Measurements from ENCODE around the gene MPRIP.

MPRIP gene

DNA sequence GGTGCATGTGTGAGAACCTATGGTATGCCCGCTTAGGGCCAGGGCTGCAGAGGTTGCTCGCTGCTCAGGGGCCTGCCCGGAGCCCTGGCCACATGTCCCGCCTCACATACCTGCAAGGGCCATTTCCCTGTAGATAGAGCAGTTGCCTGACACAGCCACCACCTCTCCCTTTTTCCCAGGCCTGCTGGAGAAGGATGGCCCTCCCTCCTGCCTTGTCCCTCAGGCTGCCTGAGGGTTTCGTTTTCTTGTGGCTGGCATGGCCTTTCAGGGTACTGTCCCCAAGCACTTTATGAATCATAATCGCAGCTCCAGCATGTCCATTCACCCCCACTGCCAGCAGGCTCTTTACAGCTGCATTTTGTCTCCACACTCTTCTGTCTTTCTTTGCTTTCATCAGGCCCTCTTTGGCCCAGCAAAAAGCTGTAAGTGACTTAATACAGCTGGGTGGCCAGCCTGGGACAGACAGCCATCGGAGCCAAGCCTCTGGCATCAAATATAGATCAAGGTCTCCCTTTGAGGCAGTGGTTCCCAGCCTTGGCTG lies 65.7 kb downstream of the MPRIP start:
- DNase-seq (ENCODE audit: low read depth in 2 of 2) = no peak

DNA sequence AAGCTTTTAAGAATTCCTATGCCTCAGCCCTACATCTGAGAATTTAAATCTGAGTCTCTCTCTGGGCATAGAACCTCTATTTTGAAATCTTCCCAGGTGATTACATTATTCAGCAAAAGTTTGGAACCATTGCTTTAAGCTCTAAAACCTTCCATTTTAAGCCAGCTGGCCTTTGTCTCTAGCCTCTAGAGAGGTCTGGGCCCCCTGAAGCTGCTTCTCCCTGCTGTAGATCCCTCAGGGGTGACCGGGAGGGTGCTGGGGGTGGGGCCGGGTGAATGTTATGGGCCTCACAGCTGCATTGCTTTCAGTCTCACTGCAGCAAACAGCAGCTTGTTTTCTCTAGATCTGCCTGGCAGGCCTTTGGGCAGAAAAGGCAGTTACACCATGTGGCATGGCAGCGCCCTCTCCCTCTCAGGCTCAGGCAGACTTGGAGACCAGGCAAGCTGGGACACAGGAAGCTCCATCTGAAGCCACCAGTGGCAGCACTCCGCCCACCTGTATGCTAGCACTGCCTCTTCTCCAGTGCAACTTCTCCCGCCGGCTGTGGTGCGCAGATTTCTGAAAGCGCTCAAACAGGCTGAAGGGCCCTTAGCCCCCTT lies 66.3 kb downstream of the MPRIP start:
- no peak for DNase-seq (ENCODE audit: low read depth in 2 of 2)

DNA sequence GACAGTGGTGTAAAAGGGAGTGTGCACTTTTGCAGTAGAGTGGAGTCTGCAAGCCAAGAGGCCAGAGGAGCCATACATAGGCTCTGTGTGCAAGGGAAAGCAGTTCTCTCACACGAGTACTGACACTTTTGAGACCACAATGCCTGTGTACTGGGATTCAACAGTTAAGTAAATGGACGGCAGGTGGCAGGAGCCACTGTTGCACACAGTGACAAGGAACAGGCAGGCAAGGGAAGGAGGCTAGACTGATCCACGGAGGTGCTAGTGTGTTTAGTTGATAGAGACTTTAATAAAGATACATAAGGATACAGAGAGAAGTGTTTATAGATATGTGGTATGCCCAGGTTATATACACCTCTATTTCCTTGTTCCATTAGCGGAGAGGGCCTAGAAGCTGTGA lies 67.0 kb downstream of the MPRIP start:
- no peak for DNase-seq (ENCODE audit: low read depth in 2 of 2)

DNA sequence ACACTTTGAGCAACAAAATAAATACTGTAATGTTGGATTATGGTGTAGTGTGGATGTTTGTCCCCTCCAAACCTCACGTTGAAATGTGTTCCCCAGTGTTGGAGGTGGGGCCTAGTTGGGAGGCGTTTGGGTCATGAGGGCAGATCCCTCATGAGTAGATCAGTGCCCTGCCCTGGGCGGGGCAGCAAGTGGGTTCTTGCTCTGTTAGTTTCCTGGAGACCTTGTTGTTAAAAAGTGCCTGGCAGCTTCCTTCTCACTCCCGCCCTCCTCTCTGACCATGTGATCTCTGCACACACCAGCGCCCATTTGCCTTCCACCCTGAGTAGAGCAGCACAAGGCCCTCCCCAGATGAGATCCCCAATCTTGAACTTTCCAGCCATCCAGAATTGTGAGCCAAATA lies 67.7 kb downstream of the MPRIP start:
- DNase-seq (ENCODE audit: low read depth in 2 of 2) = peak; percentile 14

DNA sequence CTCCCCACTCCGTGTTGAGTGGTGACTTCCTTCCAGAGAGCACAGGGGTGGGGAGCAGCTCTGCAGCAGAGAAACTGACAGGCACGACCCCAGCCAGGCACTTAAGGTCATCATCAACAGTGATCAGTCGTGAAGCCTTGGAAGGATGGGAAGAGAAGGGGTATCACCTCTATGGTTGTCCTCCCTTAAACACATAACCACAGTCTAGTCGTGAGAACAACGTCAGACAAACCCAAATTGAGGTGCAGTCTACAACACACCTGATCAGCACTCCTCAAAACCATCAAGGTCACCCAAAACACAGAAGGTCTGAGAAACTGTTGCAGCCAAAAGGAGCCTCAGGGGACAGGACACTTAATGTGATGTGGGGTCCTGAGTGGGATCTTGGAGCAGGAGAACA lies 68.3 kb downstream of the MPRIP start:
- DNase-seq (ENCODE audit: low read depth in 2 of 2) = no peak

DNA sequence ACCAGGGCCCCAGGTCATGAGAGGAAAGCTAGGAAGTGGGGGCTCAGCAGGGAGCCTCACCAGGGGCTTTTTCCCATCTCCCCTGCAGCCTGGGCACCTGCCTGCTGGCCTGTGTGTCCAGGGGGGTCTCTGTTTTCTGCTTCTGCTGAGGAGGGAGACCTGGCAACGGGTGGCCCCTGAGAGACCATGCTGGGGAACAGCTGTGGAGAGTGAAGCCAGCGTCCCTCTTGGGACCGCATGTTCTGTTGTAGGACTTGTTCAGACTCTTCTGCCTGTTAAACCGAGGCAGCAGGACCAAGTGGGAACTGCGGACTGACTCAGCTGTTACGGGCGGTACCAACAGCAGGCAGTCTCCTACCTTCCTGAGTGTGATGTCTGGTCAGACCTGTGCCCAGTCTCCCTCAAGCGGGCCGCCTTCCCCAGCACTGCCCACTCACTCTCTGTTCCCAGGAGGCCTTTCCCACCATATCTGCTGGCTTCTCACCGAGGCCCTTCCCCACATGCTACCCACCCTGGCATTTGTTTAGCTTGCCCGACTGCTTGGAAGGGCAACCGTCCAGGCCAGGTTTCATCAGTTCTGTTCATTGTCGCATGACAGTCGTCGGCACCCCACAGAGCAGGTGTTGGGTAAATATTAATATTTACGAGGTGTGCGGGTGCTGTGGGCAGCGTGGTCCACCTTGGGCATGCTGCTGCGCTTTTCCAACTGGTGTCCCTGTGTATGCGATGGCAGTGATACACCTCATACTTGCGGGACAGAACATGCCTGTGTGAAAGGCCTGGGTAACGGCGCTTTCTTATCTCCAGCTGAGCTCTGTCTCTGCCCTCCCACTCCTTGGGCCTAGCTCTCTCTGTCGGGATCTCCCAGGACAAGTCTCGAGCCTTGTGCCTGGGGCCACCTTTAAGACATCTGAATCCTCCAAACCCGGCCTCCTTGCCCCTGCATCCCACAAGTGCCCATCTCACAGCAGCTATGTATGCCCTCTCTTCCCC lies 69.4 kb downstream of the MPRIP start:
- no peak for DNase-seq (ENCODE audit: low read depth in 2 of 2)

DNA sequence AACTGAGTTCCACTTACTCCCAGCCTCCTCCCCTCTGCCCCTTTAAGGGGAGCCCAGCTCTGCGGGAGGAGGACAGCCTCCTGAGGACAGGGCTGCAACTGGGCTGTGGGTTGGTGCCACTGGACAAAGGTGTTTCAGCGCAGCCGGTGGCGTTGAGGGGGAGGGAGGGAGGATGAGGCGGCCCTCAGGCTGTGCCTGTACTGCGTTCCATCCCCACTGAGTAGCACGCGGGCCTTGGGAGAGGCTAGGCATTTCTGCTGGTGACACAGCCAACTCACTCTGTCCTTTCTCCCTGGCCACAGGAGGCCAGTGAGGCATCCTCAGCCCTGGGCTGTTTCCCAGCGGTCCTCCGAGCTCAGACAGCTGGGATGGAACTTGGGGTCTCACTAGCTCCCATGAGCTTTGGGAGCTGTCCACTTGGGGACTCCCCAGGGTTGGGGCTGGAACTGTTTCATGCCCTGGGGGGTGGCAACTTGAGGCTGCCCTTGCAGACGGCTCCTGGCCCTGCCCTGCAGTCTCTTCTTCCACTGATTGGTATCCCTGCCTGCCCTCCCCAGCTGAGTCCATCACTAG lies 70.5 kb downstream of the MPRIP start:
- no peak for DNase-seq (ENCODE audit: low read depth in 2 of 2)

DNA sequence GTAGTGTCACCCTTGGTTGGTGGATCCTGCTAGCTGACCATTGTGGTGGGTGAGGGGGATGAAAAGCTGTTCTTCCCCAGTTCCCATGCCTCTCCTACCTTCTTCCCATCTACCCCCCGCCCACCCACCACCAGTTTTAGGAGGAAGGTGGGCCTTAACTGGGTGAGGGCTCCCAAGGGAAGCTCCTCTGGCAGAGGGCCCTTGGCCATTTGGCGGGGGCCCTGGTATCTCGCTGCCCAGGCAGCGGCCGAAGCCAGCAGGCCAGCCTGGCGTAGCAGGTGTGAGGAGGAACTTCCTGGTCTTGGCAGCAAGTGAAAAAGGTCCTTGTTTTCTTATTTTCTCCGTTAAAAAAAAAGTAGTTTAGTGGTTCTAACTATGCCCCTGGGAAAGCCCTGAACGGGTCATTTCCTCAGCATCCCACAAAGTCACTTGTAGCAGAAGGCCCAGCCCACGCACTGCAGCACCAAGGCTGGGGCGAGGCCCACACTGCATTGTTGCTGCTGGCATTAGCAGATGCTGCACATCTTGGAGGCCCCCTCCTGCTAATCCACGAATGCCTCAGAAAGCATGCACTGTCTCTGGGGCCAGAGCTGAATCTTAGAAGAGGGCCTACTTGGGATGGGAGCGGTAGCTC lies 72.5 kb downstream of the MPRIP start:
- DNase-seq (ENCODE audit: low read depth in 2 of 2) = peak in 1 of 2 donors; percentile 17

DNA sequence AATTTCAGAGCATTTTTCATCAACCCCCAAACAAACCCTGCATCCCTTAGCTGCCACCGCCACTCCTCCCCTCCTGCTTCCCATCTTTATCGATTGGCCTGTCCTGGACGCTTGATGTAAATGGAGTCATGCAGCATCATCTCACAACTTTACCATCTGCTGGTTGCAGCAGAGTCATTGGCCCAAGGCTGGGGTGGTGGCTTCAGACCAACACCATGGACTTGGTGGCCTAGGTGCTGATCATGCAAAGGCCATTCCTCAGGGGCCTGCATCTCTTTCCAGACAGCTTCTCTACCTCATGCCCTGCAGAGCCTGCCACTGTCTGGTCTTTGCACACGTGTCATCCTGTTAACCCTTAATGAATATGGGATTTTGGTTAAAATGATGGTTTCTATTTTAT lies 73.4 kb downstream of the MPRIP start:
- no peak for DNase-seq (ENCODE audit: low read depth in 2 of 2)

DNA sequence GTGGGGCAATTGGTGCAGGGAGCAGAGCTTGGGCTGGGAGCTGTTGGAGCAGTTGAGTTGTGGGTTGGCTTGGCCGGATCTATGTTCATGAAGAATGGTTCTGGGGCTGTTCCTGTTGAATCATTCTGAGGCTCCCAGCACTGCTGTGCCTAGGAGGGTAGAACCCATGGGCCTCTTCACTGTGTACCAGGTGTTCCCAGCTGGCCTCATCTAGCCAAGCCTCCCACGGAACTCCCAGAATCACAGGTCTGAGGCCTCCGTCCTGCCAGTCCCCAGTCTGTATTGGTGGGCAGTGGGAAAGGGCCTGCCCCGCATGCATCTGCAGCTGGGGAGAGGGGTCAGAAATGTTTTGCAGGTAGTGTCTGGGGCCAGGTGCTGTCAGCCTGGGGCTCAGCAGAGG lies 74.1 kb downstream of the MPRIP start:
- DNase-seq (ENCODE audit: low read depth in 2 of 2) = no peak

DNA sequence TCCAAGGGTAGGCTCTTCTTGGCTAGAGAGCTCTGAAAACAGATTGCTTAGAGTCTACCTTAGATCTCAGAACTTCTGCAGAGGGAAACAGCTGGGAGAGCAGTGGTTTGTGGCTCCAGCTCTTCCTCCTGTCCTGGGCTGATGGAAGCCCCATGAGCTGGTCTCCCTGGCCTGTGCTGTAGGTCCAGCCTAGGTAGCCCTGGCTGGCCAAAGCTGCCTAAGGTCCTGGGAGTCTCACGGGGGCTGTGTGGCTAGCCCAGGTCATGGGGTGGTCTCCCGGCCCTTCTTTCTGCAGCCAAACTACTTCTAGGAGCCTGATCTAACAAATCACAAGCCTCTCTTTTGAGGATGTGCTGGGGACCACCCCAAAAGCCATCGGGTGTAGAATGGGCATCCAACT lies 75.7 kb downstream of the MPRIP start:
- DNase-seq (ENCODE audit: low read depth in 2 of 2) = no peak

DNA sequence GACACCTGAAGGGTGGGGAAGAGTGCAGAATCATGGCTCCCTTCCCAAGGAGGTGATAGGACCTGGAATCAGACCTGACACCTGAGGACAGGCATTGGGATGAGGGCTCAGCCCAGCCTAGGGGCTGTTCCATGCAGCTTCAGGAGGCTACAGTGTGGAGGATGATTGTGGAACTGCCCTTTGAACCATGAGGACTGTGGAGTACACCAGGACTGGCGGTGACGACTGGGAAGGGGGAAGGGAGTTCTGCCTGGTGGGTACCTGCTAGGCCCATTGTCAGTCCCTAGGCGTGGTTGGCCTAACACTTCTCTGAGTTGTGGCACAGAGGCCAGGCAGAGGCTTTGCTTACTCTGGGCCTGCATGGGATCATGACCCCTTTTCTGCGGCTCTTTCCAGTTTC lies 76.1 kb downstream of the MPRIP start:
- DNase-seq (ENCODE audit: low read depth in 2 of 2) = no peak

DNA sequence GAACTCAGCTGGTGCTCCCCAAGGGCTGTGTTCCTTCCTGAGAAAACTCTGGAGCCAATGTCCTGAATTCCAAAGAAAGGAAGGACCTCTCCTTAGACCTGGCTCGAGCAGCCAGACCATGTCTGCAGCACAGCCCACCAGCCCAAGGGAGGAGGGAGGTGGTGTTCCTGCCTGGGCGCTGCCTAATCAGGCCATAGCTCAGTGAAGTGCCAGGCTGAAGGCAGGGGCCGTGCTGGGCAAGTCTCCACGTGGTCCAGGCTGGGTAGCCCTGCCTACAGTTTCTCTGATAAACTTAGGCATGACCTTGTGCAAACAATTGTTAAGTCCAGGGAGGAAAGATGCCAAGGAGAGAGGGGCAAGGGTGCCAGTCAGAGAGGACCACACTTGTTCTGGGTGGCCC lies 76.8 kb downstream of the MPRIP start:
- no peak for DNase-seq (ENCODE audit: low read depth in 2 of 2)

DNA sequence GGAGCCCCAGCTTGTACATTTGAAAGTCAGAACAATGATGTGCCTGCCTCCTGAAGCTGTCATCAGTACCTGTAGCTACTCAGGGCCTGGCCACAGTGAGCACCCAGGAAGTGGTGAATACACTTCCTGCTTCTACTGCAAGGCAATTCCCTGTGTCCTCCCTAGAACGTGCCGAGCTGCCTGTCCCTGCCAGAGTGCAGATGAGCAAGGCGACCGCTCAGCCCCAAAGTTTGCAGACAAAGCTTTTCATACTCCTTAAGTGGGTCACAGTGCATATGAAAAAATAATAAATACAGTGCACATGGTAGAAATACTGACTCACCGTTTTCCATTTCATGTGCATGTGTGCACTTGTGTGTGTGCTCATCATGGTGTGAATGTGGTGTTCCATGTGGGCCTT lies 77.3 kb downstream of the MPRIP start:
- peak; percentile 36 to 46 for DNase-seq (ENCODE audit: low read depth in 2 of 2)

DNA sequence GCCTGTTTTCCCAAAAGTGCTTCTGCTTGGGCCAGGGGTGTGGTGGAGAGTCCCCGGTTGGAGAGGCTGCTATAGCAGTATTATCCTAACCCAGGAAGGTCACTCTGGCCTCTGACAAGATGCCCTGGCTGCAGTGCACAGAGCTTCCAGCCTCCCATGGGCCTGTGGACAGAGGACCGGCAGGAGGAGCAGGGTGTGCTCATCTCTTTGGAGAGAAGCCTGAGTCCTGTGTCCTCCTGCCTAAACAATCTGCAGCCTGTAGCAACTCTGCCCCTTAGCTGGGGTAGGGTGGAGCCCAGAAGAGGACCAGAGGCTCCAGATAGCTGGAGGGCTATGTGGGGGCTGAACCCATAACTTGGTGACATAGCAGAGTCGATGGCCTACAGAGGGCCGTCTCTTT lies 78.0 kb downstream of the MPRIP start:
- no peak for DNase-seq (ENCODE audit: low read depth in 2 of 2)

DNA sequence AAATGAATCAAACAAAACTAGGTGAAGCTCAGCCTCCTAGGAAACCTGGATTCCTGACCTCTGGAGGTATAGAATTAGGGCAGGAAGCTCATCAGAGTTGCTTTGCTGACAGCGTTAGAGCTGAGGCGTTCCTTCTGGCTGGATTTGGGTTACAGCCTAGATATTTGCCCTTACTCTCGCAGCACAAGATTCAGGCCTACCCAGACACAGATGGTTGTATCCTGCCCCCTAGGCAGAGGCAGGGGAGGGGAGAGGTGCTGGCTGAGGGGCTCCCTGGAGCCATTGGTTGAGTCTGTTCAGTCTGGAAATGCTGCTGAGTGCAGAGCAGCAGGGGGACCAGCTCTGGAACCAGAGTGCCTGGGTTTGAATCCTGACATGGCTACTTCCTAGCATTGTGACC lies 78.4 kb downstream of the MPRIP start:
- DNase-seq (ENCODE audit: low read depth in 2 of 2) = no peak

DNA sequence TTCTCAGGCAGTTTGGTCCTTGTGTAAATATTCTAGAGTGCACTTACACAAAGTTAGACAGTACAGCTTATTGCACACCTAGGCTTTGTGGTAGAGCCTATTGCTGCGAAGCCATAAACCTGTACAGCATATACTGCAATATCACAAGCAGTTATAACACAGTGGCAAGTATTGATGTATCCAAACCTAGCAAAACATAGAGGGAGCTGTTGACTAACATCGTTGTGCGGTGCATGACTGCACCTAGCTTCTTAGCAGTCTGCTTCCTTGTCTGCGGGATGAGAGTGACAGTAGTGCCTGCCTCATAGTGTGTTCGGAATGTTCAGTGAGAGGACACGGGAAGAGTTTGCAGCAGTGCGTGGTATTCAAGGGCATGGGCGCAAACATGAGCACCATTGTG lies 78.9 kb downstream of the MPRIP start:
- no peak for DNase-seq (ENCODE audit: low read depth in 2 of 2)

DNA sequence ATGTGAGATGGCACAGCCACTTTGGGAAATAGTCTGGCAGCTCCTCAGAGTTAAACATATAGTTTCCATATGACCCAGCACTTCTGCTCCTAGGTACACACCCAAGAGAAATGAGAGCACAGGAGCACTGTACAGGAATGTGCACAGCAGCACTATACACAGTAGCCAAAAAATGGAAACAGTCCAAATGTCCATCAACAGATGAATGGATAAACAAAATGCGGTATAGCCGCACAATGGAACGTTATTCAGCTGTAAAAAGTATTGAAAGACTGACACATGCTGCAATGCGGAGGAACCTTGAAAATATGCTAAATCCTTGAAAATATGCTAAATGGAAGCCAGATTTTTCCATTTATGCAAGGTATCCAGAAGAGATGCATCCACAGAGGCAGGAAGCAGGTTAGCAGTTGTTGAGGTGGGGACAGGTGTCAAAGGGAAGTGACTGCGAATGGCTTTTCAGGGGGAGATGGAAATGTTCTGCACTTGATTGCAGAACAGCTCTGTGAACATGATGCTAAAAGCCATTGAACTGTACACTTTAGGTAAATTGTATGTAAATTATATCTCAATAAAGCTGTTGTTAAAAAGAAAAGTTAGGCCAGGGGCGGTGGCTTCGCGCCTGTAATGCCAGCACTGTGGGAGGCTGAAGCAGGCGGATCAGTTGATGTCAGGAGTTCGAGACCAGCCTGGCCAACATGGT lies 80.7 kb downstream of the MPRIP start:
- DNase-seq (ENCODE audit: low read depth in 2 of 2) = no peak

DNA sequence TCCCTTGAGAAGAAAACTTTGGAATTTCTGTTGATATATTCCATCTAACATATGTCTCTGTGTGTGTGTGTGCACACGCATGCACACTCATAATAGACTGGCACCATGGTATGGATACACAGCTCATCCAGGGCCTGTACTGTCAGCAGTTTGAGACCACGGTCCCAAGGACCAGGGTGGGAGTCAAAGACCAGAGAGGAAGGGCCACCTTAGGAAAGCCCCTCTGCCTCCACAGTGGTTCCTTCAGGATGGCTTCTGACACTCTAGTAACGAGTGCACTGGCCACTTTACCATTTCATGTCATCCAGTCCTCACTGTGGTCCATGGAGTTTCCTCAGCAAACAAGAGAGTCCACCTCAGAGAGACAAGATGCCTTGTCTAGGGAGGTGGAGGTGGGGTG lies 82.1 kb downstream of the MPRIP start:
- DNase-seq (ENCODE audit: low read depth in 2 of 2) = no peak

DNA sequence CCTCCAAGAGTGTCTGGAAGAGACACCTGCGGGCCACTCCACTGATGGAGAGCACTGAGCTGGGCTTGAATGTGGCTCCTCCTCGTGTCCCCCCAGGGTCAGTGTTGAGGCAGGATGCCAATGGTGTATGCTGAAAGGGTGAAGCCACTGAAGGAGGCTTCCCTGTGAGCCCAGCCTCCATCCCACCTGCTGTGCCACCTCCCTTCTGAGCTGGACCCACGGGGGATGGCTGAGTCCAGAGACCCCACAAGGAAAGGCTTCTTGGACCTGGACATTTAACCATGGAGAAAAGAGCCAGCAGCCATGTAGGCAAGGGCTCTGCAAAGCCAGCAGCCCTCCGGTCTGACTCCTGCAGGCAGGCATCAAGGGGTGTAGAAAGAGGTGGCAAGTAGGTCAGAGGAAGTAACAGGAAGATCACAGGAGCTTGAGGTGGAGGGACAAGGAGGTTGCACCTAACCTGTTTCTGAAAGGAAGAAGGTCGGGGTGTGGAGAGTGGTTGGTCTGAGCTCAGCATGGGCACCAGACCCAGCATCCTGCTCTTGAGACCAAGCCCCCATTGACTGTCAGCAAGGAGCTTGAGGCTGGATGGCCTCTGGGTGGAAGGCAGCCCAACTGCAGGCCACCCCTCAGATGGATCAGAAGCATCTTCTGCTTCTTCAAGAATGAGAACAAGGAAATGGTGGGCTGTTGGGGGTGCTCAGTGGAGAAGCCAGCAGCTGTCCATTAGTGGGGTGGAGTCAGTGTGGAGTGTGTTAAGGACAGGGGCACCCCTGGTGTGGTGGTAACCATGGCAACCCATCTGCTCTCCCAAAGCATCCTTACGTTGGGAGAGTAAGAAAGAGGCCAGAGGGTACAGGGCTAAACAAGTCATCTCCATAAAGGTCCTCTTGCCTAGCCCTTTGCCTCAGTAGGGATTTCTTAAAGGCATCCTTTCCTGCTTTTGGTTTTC lies 83.2 kb downstream of the MPRIP start:
- DNase-seq (ENCODE audit: low read depth in 2 of 2) = peak in 1 of 2 donors; percentile 8
